OCI-LY7 (cell line): ENCODE results near the gene PPM1N. TPM values are rescaled to one million over a fixed set of nuclear protein-coding genes. Genes with fewer than 3 reads are reported as not detected.

ENCODE experiments used
- BruUV-seq: library from RNA; stranded (reverse); fragments of 400-500 nt; replicated peaks from 2 replicates; lab custom pipeline; 2021; lab: Mats Ljungman, UMichigan
- CTCF ChIA-PET: fragments of 300-600 bp; sonication (Branson Sonifier 250); formaldehyde crosslinking; loops from one replicate; lab custom pipeline; 2022; ENCODE audit warnings: antibody characterized with exemption; ENCODE audit not compliant: unreplicated experiment; lab: Charles Lee
- POLR2A ChIA-PET: fragments of 300-600 bp; sonication (Branson Sonifier 250); formaldehyde crosslinking; loops from one replicate; lab custom pipeline; 2022; ENCODE audit warnings: antibody characterized with exemption; lab: Charles Lee
- DNase-seq: peaks from one replicate; pipeline ENCODE4 v3.0.0-alpha.2; 2015; ENCODE audit warnings: low spot score
- H2AFZ ChIP-seq: fragments of 200-600 bp; sonication (generic), shearing (Covaris generic); 2 replicates; pipeline ENCODE4 v1.6.1; 2014; ENCODE audit warnings: mild to moderate bottlenecking, antibody characterized with exemption, low read length, moderate library complexity
- H3K27ac ChIP-seq: fragments of 200-600 bp; sonication (generic); 2 replicates; pipeline ENCODE4 v1.5.1; 2014; ENCODE audit warnings: mixed run types, low read depth, mild to moderate bottlenecking, moderate library complexity, low read length, inconsistent platforms; ENCODE audit not compliant: poor library complexity, severe bottlenecking
- H3K36me3 ChIP-seq: fragments of 200-600 bp; sonication (generic); 2 replicates; pipeline ENCODE4 v1.6.1; 2014; ENCODE audit warnings: mild to moderate bottlenecking, antibody characterized with exemption, low read length, moderate library complexity, mixed read lengths; ENCODE audit not compliant: insufficient read depth
- H3K4me1 ChIP-seq: fragments of 200-600 bp; sonication (generic); 2 replicates; pipeline ENCODE4 v1.5.1; 2014; ENCODE audit warnings: mild to moderate bottlenecking, low read length; ENCODE audit not compliant: insufficient read depth, poor library complexity, severe bottlenecking
- H3K4me2 ChIP-seq: fragments of 200-600 bp; sonication (generic); 2 replicates; pipeline ENCODE4 v1.6.1; 2014; ENCODE audit warnings: mild to moderate bottlenecking, low read length
- H3K4me3 ChIP-seq: fragments of 200-600 bp; sonication (generic); 2 replicates; pipeline ENCODE4 v1.5.1; 2014; ENCODE audit warnings: mild to moderate bottlenecking, low read depth, low read length; ENCODE audit not compliant: poor library complexity, severe bottlenecking
- H3K79me2 ChIP-seq: fragments of 200-600 bp; sonication (generic); 2 replicates; pipeline ENCODE4 v1.6.1; 2016; ENCODE audit warnings: low read depth, mild to moderate bottlenecking, low read length, moderate library complexity, mixed read lengths; ENCODE audit not compliant: insufficient read depth
- H3K9me2 ChIP-seq: fragments of 200-600 bp; sonication (generic); 2 replicates; pipeline ENCODE4 v1.6.1; 2016; ENCODE audit warnings: mild to moderate bottlenecking, low read length, mixed read lengths; ENCODE audit not compliant: insufficient read depth
- H3K9me3 ChIP-seq: fragments of 200-600 bp; sonication (generic); 2 replicates; pipeline ENCODE4 v1.6.1; 2014; ENCODE audit warnings: mild to moderate bottlenecking, mixed run types, low read length, mixed read lengths
- H4K20me1 ChIP-seq: fragments of 200-600 bp; sonication (generic); 2 replicates; pipeline ENCODE4 v1.6.1; 2014; ENCODE audit warnings: mild to moderate bottlenecking, antibody characterized with exemption, low read length, moderate library complexity, mixed read lengths; ENCODE audit not compliant: insufficient read depth
- CTCF ChIP-seq: fragments of 200-600 bp; sonication (generic); conservative IDR thresholded peaks from 2 replicates; pipeline ENCODE4 v1.5.1; 2014; ENCODE audit warnings: mild to moderate bottlenecking, antibody characterized with exemption, low read length, moderate library complexity, mixed read lengths
- EZH2phosphoT487 ChIP-seq: fragments of 200-600 bp; sonication (generic); IDR thresholded peaks from 2 replicates; pipeline ENCODE4 v1.6.1; 2018; ENCODE audit warnings: low read depth, borderline replicate concordance, mild to moderate bottlenecking, mixed run types, antibody characterized with exemption, low read length, moderate library complexity, mixed read lengths
- intact Hi-C: fragments of 100-400 bp; cut with micrococcal nuclease; formaldehyde crosslinking; loops from one replicate; pipeline ENCODE4 v1.10.0; 2022; ENCODE audit not compliant: unreplicated experiment
- total RNA-seq, 2 experiments: library from RNA; depleted of rRNA in 1 of 2; stranded (reverse); fragments of >200 nt in 1 of 2; shearing (Covaris generic) in 1 of 2; gene quantifications; 2 replicates each; pipeline ENCODE4 v1.2.3, GENCODE V29; 2014 to 2022

Gene PPM1N
- total RNA-seq, 2 experiments from 2014 or later, result 1.6 to 2.8 TPM

- no peak for DNase-seq
- BruUV-seq, result no TSS peak
- Histone ChIP-seq H3K4me3 (no peak overlapping the region), H3K79me2 (no peaks in the 10 kb centered on the region; the same call in 1 of the 2 replicates), H3K9me3 (no peaks in the 10 kb centered on the region), H2AFZ (no peak overlapping the region), H3K4me2 (no peak overlapping the region), H3K36me3 (no peaks in the 10 kb centered on the region), H4K20me1 (0 out of 2 replicates have a peak, but pooled peaks cover 4% of the 10 kb centered on the region), H3K4me1 (peaks cover 29% of the 10 kb centered on the region), H3K27ac (no peak overlapping the region), H3K9me2 (no peaks in the 10 kb centered on the region)
- ChIA-PET CTCF (no interaction called here), POLR2A (no interaction called here)
- intact Hi-C loops, result no loop called here
- no peak for TF ChIP-seq EZH2phosphoT487
- no peak for TF ChIP-seq CTCF
These were observed 34.0 kb upstream of the PPM1N start for GRCh38 chr19:45464274-45464673.

GRCh38 chr19:45464852-45465441 is 33.3 kb upstream of the PPM1N start:
- intact Hi-C loops, result no loop called here
- peaks cover 32% of the 10 kb centered on the region for H3K4me1 ChIP-seq
- BruUV-seq, result no TSS peak
- H3K79me2 ChIP-seq, result no peaks in the 10 kb centered on the region; the same call in 1 of the 2 replicates
- DNase-seq, result no peak
- ChIA-PET CTCF (no interaction called here), POLR2A (no interaction called here)
- H3K27ac ChIP-seq, result no peak overlapping the region
- no peak overlapping the region for H3K4me3 ChIP-seq
- 0 out of 2 replicates have a peak, but pooled peaks cover 4% of the 10 kb centered on the region for H4K20me1 ChIP-seq
- H3K9me2 ChIP-seq, result no peaks in the 10 kb centered on the region
- H3K36me3 ChIP-seq, result no peaks in the 10 kb centered on the region
- no peak overlapping the region for H3K4me2 ChIP-seq
- H2AFZ ChIP-seq, result no peak overlapping the region
- 0 out of 2 replicates have a peak, but pooled peaks have one; percentile 15 for TF ChIP-seq CTCF
- no peak for TF ChIP-seq EZH2phosphoT487
- no peaks in the 10 kb centered on the region for H3K9me3 ChIP-seq

- peak overlapping the region; percentile 74 for H2AFZ ChIP-seq
- TF ChIP-seq EZH2phosphoT487 (no peak), CTCF (0 out of 2 replicates have a peak, but pooled peaks have one; percentile 46)
- H3K4me2 ChIP-seq, result peak overlapping the region; percentile 100
- H3K9me3 ChIP-seq, result no peaks in the 10 kb centered on the region
- peak overlapping the region; percentile 81 for H3K4me3 ChIP-seq
- no peaks in the 10 kb centered on the region; the same call in 1 of the 2 replicates for H3K79me2 ChIP-seq
- H3K27ac ChIP-seq, result no peak overlapping the region
- intact Hi-C loops, result no loop called here
- H3K36me3 ChIP-seq, result no peaks in the 10 kb centered on the region
- peak; percentile 27 for DNase-seq
- no peaks in the 10 kb centered on the region for H3K9me2 ChIP-seq
- 0 out of 2 replicates have a peak, but pooled peaks cover 4% of the 10 kb centered on the region for H4K20me1 ChIP-seq
- ChIA-PET POLR2A (interaction anchor here (0.6 to 1.6 kb wide), 4 partner anchors 10 to 253 kb away, joined by 4 to 6 read pairs (median 6); no protein-coding TSS in a partner anchor), CTCF (no interaction called here)
- H3K4me1 ChIP-seq, result peaks cover 24% of the 10 kb centered on the region
- BruUV-seq, result no TSS peak
These were observed 31.2 kb upstream of the PPM1N start for GRCh38 chr19:45467115-45467455.
